Measurements from ENCODE around the gene SNX20.

The SNX20 gene

GRCh38 chr16:50681021-50681885 lies at the start of gene SNX20:
Gene SNX20, minus strand, starts transcription at chr16:50681312. Its CDS starts 3,786 bp downstream, at chr16:50677526.
- DNase-seq (ENCODE audit: low read depth in 3 of 3) = no peak

- DNase-seq (ENCODE audit: low read depth in 3 of 3) = no peak
Observed at GRCh38 chr16:50724306-50724705, 43.2 kb upstream of the SNX20 start.

GRCh38 chr16:50722960-50723359 lies 41.8 kb upstream of the SNX20 start:
- no peak for DNase-seq (ENCODE audit: low read depth in 3 of 3)

- no peak for DNase-seq (ENCODE audit: low read depth in 3 of 3)
Observed at GRCh38 chr16:50722405-50722737, 41.3 kb upstream of the SNX20 start.

- no peak for DNase-seq (ENCODE audit: low read depth in 3 of 3)
Observed at GRCh38 chr16:50721549-50722404, 40.7 kb upstream of the SNX20 start.

GRCh38 chr16:50719401-50720337 lies 38.6 kb upstream of the SNX20 start:
- no peak for DNase-seq (ENCODE audit: low read depth in 3 of 3)

GRCh38 chr16:50718761-50719400 lies 37.8 kb upstream of the SNX20 start:
- no peak for DNase-seq (ENCODE audit: low read depth in 3 of 3)

- no peak for DNase-seq (ENCODE audit: low read depth in 3 of 3)
Observed at GRCh38 chr16:50718061-50718760, 37.1 kb upstream of the SNX20 start.

GRCh38 chr16:50717494-50717893 lies 36.4 kb upstream of the SNX20 start:
- DNase-seq (ENCODE audit: low read depth in 3 of 3) = no peak

- DNase-seq (ENCODE audit: low read depth in 3 of 3) = no peak
Observed at GRCh38 chr16:50717091-50717490, 36.0 kb upstream of the SNX20 start.

- no peak for DNase-seq (ENCODE audit: low read depth in 3 of 3)
Observed at GRCh38 chr16:50712956-50713355, 31.8 kb upstream of the SNX20 start.

GRCh38 chr16:50712560-50712898 lies 31.4 kb upstream of the SNX20 start:
- no peak for DNase-seq (ENCODE audit: low read depth in 3 of 3)

- no peak for DNase-seq (ENCODE audit: low read depth in 3 of 3)
Observed at GRCh38 chr16:50711862-50712559, 30.9 kb upstream of the SNX20 start.

- no peak for DNase-seq (ENCODE audit: low read depth in 3 of 3)
Observed at GRCh38 chr16:50711040-50711439, 29.9 kb upstream of the SNX20 start.

- DNase-seq (ENCODE audit: low read depth in 3 of 3) = no peak
Observed at GRCh38 chr16:50709980-50710379, 28.9 kb upstream of the SNX20 start.

- no peak for DNase-seq (ENCODE audit: low read depth in 3 of 3)
Observed at GRCh38 chr16:50709061-50709684, 28.1 kb upstream of the SNX20 start.

- DNase-seq (ENCODE audit: low read depth in 3 of 3) = peak in 1 of 3 donors; percentile 43
Observed at GRCh38 chr16:50708373-50709060, 27.4 kb upstream of the SNX20 start.

GRCh38 chr16:50706250-50706649 lies 25.1 kb upstream of the SNX20 start:
- no peak for DNase-seq (ENCODE audit: low read depth in 3 of 3)

Measured in stimulated activated CD4-positive, alpha-beta T cell treated with anti-CD3 and anti-CD28 coated beads, TNF-alpha, amount 100 ng/mL, for 48 hours (primary cell).